HFFc6 (cell line): ENCODE data around the gene SORD. TPM values are rescaled to one million over a fixed set of nuclear protein-coding genes. Genes with fewer than 3 reads are reported as not detected.

Experiments used
- DNase-seq: peaks from one replicate; pipeline ENCODE4 v3.0.0-alpha.2; 2018
- H3K27ac Mint-ChIP-seq: 2 replicates; pipeline ENCODE4 v1.8.0; 2020; ENCODE audit warnings: mild to moderate bottlenecking, mixed read lengths
- H3K27me3 Mint-ChIP-seq: 2 replicates; pipeline ENCODE4 v1.8.0; 2021; ENCODE audit warnings: mild to moderate bottlenecking, moderate library complexity, mixed read lengths; ENCODE audit not compliant: insufficient read depth
- H3K36me3 Mint-ChIP-seq: 2 replicates; pipeline ENCODE4 v1.8.0; 2021; ENCODE audit warnings: low read depth, mixed read lengths
- H3K4me1 Mint-ChIP-seq: 2 replicates; pipeline ENCODE4 v1.8.0; 2020; ENCODE audit warnings: low read depth, mixed read lengths
- H3K4me3 Mint-ChIP-seq: 2 replicates; pipeline ENCODE4 v1.8.0; 2020; ENCODE audit warnings: mild to moderate bottlenecking, moderate library complexity, mixed read lengths
- H3K9me3 Mint-ChIP-seq: 2 replicates; pipeline ENCODE4 v1.8.0; 2020; ENCODE audit warnings: mild to moderate bottlenecking, mixed read lengths
- CTCF ChIP-seq: fragments of 200-600 bp; sonication (generic); IDR thresholded peaks from 2 replicates; pipeline ENCODE4 v1.5.0; 2021; ENCODE audit warnings: antibody characterized with exemption, mild to moderate bottlenecking
- total RNA-seq, 6 experiments: library from RNA; stranded (reverse); fragmentation: NEBNext Ultra II Directional; extraction: Animal tissue kit (Norgen Biotek cat#: 25700); gene quantifications; 2 replicates in 1 of 6; 3 replicates in 5 of 6; pipeline ENCODE4 v1.2.3, GENCODE V29; 2021

SORD gene
- total RNA-seq, 6 experiments from 2014 or later, result 13.7 to 19.0 (median 16.7) TPM

- no peak overlapping the region for H3K27ac Mint-ChIP-seq
- no peak for TF ChIP-seq CTCF
- DNase-seq, result no peak
- no peak overlapping the region for H3K4me3 Mint-ChIP-seq
- H3K36me3 Mint-ChIP-seq, result no peaks in the 10 kb centered on the region
- peaks cover 9% of the 10 kb centered on the region for H3K4me1 Mint-ChIP-seq
- peaks cover 25% of the 10 kb centered on the region for H3K27me3 Mint-ChIP-seq
- H3K9me3 Mint-ChIP-seq, result no peaks in the 10 kb centered on the region
Measured at GRCh38 chr15:45087513-45087912, 64.5 kb downstream of the SORD start.

- H3K27ac Mint-ChIP-seq, result no peak overlapping the region
- no peaks in the 10 kb centered on the region for H3K36me3 Mint-ChIP-seq
- H3K9me3 Mint-ChIP-seq, result no peaks in the 10 kb centered on the region
- no peak overlapping the region for H3K4me3 Mint-ChIP-seq
- H3K27me3 Mint-ChIP-seq, result peaks cover 31% of the 10 kb centered on the region
- no peak for TF ChIP-seq CTCF
- peaks cover 9% of the 10 kb centered on the region for H3K4me1 Mint-ChIP-seq
- DNase-seq, result no peak
Measured at GRCh38 chr15:45088801-45089711, 66.1 kb downstream of the SORD start.

GRCh38 chr15:45089712-45090373 is 66.8 kb downstream of the SORD start:
- Mint-ChIP-seq H3K27ac (no peak overlapping the region), H3K4me3 (no peak overlapping the region), H3K27me3 (peaks cover 31% of the 10 kb centered on the region), H3K36me3 (no peaks in the 10 kb centered on the region), H3K9me3 (no peaks in the 10 kb centered on the region), H3K4me1 (peaks cover 9% of the 10 kb centered on the region)
- no peak for TF ChIP-seq CTCF
- DNase-seq, result no peak

- peak overlapping the region; percentile 53 for H3K27ac Mint-ChIP-seq
- no peaks in the 10 kb centered on the region for H3K36me3 Mint-ChIP-seq
- H3K4me1 Mint-ChIP-seq, result peaks cover 9% of the 10 kb centered on the region
- peak; percentile 27 for DNase-seq
- no peak overlapping the region for H3K4me3 Mint-ChIP-seq
- TF ChIP-seq CTCF, result no peak
- H3K9me3 Mint-ChIP-seq, result no peaks in the 10 kb centered on the region
- H3K27me3 Mint-ChIP-seq, result peaks cover 31% of the 10 kb centered on the region
Measured at GRCh38 chr15:45091161-45091560, 68.2 kb downstream of the SORD start.

GRCh38 chr15:45091576-45091975 is 68.6 kb downstream of the SORD start:
- Mint-ChIP-seq H3K27me3 (peaks cover 32% of the 10 kb centered on the region), H3K36me3 (no peaks in the 10 kb centered on the region), H3K4me1 (peaks cover 9% of the 10 kb centered on the region), H3K9me3 (no peaks in the 10 kb centered on the region), H3K4me3 (no peak overlapping the region), H3K27ac (peak overlapping the region; percentile 53; the same call in 1 of the 2 replicates)
- TF ChIP-seq CTCF, result no peak
- no peak for DNase-seq
